HAP-1 (cell line): ENCODE measurements around the gene RAB6B.

Experiments
- DNase-seq, 2 experiments: peaks; one replicate each; pipeline ENCODE4 v3.0.0-alpha.2; 2016 to 2020; ENCODE audit warnings: low spot score in 2 of 2
- H3K27me3 ChIP-seq: fragments of 250-450 bp; sonication (Bioruptor Pico); 2 replicates; pipeline ENCODE4 v1.5.1; 2020; ENCODE audit warnings: low read depth, mild to moderate bottlenecking, moderate library complexity
- H3K36me3 ChIP-seq: fragments of 250-450 bp; sonication (Bioruptor Pico); replicated peaks from 2 replicates; pipeline ENCODE4 v1.5.1; 2020; ENCODE audit warnings: mild to moderate bottlenecking
- H3K4me1 ChIP-seq: fragments of 250-450 bp; sonication (Bioruptor Pico); 2 replicates; pipeline ENCODE4 v1.5.1; 2020; ENCODE audit warnings: mild to moderate bottlenecking
- H3K4me3 ChIP-seq: fragments of 250-450 bp; sonication (Bioruptor Pico); 2 replicates; pipeline ENCODE4 v1.5.1; 2020; ENCODE audit warnings: mild to moderate bottlenecking, moderate library complexity
- H3K9me3 ChIP-seq: fragments of 250-450 bp; sonication (Bioruptor Pico); 2 replicates; pipeline ENCODE4 v1.5.1; 2020; ENCODE audit warnings: mild to moderate bottlenecking, moderate library complexity
- in situ Hi-C: fragments of 300-500 bp; cut with MboI; formaldehyde crosslinking; loops from 3 replicates; pipeline ENCODE4 v1.14.3; 2020; ENCODE audit warnings: low sequenced_read_pairs, inconsistent platforms, mixed read lengths

Gene RAB6B

DNA sequence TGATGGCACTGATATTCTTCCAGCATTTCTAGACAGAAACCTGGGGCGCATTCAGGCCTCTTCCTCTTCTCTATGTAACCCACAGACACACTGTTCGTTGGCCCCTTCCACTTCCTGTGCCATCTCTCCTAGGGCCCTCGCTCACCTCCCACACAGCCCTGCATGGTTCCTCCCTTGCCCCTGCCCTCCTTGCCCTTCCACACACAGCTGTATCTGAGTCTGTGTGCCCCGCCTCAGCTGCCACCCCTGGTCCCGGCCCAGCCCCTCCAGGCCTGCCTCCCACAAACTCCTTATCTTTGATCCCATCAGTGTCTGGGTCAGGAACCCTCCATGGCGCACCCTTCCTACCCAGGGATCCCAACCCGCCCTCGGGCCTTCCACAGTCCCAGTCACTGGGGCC is 37.9 kb downstream of the RAB6B start:
- no peak for DNase-seq
- no peaks in the 10 kb centered on the region for H3K36me3 ChIP-seq
- no peaks in the 10 kb centered on the region for H3K4me1 ChIP-seq
- no peaks in the 10 kb centered on the region for H3K9me3 ChIP-seq
- H3K4me3 ChIP-seq = no peak overlapping the region
- no peaks in the 10 kb centered on the region for H3K27me3 ChIP-seq
- in situ Hi-C loops = no loop called here

DNA sequence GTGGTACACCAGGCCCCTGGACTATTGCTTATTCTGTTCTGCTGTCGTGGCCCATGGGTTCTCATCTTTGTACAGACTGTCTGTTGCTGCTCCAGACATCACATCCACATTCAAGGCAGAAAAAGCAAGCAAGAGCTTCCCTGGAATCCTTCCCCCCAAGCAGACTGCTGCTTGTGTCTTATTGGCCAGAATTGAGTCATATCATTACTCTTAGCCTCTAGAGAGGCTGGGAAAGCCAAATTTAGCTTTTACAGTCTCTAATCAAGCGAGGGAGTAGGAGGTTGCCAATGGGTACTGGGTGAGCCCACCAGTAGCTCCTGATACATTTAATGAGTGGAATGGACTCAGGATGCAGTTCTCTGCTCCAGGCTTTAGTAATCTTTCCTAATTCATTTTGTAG is 39.4 kb downstream of the RAB6B start:
- H3K9me3 ChIP-seq = no peaks in the 10 kb centered on the region
- no peak for DNase-seq
- no peak overlapping the region for H3K4me3 ChIP-seq
- no peaks in the 10 kb centered on the region for H3K27me3 ChIP-seq
- no peaks in the 10 kb centered on the region for H3K36me3 ChIP-seq
- no peaks in the 10 kb centered on the region for H3K4me1 ChIP-seq
- in situ Hi-C loops = no loop called here

DNA sequence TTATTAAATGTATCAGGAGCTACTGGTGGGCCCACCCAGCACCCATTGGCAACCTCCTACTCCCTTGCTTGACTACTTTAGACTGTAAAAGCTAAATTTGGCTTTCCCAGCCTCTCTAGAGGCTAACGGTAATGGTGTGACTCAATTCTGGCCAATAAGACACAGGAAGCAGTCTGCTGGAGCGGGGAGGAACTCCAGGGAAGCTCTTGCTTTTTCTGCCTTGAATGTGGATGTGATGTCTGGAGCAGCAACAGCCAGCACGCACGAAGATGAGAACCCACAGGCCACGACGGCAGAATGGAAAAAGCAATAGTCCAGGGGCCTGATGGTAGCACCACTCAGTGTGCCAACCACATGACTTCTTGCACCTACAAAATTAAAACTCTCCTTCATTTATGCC is 39.9 kb downstream of the RAB6B start:
- no peaks in the 10 kb centered on the region for H3K36me3 ChIP-seq
- DNase-seq = no peak
- H3K9me3 ChIP-seq = no peaks in the 10 kb centered on the region
- in situ Hi-C loops = no loop called here
- no peak overlapping the region for H3K4me3 ChIP-seq
- no peaks in the 10 kb centered on the region for H3K4me1 ChIP-seq
- no peaks in the 10 kb centered on the region for H3K27me3 ChIP-seq

DNA sequence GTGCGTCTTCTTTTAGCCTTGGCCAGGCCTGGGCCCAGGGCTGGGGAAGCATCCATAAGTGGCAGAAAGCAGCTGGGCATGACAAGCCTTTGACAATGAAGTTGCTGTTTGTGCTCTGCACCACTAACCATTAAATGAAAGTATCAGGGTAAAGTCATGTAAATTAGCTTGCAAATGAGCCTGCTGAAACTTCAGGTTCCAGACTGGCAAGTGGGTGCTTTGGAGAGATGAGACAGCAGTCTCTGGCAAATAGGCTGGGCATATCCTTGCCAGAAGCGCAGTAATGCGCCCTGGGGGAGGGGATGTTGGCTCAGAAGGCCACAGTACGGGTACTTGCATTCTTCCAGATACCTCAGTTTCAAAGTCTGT is 40.7 kb downstream of the RAB6B start:
- H3K4me1 ChIP-seq = no peaks in the 10 kb centered on the region
- no peaks in the 10 kb centered on the region for H3K9me3 ChIP-seq
- in situ Hi-C loops = no loop called here
- no peaks in the 10 kb centered on the region for H3K27me3 ChIP-seq
- H3K4me3 ChIP-seq = no peak overlapping the region
- H3K36me3 ChIP-seq = no peaks in the 10 kb centered on the region
- no peak for DNase-seq

DNA sequence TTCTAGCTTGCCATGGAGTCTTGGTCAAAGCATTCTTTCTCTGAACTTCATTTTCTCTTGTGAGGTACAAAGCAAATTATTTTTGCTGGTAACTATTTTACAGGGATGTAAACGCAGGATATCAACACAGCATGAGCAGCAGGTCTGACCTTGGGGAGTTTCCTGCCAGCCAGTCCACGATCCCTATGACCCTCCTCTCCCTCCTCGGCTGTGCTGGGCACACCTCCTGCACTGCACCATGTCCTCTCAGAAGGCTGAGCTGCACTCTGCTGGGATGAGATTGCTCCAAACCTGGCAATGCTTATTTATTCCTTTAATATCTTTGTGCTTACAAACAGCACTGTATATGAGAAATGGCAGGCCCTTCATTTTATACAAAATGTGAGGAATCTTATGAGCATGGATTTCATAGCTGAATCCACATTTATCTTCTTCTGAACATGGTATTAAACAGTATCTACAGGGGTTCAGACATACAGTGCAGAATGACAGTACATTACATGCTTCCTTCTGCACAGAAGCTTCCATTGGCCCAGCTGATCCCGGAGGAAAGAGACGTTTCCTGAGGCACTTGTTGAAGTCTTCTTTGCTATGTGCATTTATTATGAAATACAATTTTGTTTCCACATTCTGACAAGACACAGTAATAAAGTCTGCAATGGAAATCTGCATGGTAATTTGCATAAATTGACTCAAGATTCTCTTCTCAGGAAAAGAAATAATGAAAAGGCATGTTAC is 41.2 kb downstream of the RAB6B start:
- DNase-seq = no peak
- Histone ChIP-seq H3K9me3 (no peaks in the 10 kb centered on the region), H3K36me3 (no peaks in the 10 kb centered on the region), H3K4me3 (no peak overlapping the region), H3K27me3 (no peaks in the 10 kb centered on the region), H3K4me1 (no peaks in the 10 kb centered on the region)
- in situ Hi-C loops = no loop called here

DNA sequence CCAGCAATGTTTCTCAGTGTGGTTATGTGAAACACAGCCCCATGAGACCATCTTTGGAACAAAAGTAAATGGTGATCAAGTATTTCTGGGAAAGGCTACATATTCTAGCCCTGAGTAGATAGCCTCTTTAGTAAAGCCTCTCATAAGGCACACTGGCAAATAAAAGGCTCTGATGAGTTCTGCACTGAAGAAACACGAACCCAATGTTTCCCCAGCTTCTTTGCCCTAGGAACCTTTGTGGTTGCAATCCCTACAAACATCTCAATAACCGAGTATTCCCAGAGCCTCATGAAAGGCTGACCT is 41.8 kb downstream of the RAB6B start:
- in situ Hi-C loops = no loop called here
- Histone ChIP-seq H3K4me3 (no peak overlapping the region), H3K27me3 (no peaks in the 10 kb centered on the region), H3K4me1 (no peaks in the 10 kb centered on the region), H3K9me3 (no peaks in the 10 kb centered on the region), H3K36me3 (no peaks in the 10 kb centered on the region)
- no peak for DNase-seq

DNA sequence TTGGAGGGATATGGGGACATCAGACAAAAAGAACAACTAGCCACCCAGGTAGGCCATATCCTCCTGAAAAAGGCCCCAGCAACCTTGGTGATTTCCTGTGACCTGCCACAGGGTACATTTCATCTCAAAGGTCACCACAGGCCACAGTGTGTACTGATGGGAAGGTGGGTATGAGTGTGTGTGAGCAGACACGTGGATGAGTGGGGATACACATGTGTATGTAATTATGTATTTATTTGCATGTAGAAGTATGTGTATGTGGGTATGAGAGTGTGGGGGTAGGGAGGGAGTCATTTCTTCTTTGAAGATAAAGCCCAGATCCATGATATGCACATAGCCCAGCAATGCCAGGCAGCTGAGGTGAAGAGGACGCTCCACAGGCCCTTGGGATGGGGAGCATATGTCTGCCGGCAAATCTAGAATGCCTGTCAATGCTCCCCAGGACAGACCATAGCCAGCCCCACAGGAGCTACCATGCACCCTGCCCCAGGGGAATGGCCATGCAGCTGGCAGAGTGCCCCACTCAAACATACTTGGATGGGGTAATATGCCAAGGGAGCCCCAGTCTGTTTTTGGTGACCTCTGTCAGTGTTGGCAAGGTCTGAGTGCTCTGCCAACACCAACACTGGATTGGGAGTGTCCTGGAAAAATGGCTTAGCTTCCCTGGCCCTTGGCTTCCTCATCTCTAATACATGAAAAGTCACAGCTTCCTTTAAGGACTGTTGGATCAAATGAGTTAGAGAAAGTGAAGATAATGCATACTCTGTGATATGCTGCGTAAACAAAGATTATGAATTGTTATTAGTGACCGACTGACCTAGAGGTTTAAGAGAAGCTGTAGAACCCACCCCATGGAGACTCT is 42.4 kb downstream of the RAB6B start:
- DNase-seq = no peak
- Histone ChIP-seq H3K9me3 (no peaks in the 10 kb centered on the region), H3K4me1 (no peaks in the 10 kb centered on the region), H3K4me3 (no peak overlapping the region), H3K27me3 (no peaks in the 10 kb centered on the region), H3K36me3 (no peaks in the 10 kb centered on the region)
- in situ Hi-C loops = no loop called here

DNA sequence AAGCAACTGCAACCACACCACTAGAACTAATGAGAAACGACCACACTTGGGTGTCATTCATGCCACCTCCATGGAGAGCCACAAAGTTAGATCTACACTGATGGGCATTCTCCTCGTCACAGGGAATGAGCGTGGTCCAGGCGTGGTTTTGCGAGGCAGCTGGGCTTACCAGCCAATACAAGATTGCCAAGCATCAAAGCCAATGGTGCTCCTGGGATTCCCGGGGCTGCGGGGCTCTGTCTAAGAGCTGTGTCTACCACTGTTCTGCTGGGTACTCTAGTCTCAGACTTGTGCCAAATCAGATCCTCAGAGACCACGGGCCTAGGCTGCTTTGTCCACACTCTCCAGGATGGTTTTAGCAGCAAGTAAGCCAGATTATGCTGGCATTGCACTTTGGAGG is 43.8 kb downstream of the RAB6B start:
- no peak for DNase-seq
- H3K9me3 ChIP-seq = no peaks in the 10 kb centered on the region
- no peaks in the 10 kb centered on the region for H3K27me3 ChIP-seq
- H3K4me3 ChIP-seq = no peak overlapping the region
- H3K4me1 ChIP-seq = no peaks in the 10 kb centered on the region
- in situ Hi-C loops = no loop called here
- no peaks in the 10 kb centered on the region for H3K36me3 ChIP-seq

DNA sequence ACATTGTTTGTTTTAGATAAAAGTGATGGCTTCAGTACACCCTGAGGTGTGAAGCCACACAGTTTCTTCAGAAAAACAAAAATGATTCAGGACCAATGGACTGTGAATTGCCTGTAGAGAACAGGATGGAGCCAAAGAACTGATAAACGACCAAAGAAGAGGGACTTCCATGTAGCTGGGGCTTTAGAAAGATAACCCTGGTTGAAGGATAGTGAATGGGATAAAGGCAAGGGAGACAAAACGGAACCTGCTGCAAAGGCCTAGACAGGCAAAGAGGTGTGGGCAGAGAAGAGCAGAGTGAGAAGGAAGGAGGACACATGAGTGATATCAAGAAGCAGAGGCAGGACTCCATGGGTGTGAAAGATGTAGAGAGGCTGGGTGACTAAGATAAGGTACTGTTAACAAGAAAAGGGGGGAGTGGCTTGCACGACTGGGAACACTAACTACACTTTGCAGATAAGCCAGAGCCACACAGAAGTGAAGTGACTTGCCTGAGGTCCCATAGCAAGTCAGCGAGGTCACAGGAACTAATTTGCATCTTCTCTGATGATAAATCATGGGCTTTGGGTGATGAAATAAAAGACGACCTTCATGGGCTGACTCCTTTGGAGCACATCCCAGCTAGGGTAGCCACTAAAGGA is 44.3 kb downstream of the RAB6B start:
- no peaks in the 10 kb centered on the region for H3K27me3 ChIP-seq
- H3K4me1 ChIP-seq = no peaks in the 10 kb centered on the region
- in situ Hi-C loops = no loop called here
- DNase-seq = no peak
- no peaks in the 10 kb centered on the region for H3K36me3 ChIP-seq
- H3K4me3 ChIP-seq = no peak overlapping the region
- no peaks in the 10 kb centered on the region for H3K9me3 ChIP-seq

DNA sequence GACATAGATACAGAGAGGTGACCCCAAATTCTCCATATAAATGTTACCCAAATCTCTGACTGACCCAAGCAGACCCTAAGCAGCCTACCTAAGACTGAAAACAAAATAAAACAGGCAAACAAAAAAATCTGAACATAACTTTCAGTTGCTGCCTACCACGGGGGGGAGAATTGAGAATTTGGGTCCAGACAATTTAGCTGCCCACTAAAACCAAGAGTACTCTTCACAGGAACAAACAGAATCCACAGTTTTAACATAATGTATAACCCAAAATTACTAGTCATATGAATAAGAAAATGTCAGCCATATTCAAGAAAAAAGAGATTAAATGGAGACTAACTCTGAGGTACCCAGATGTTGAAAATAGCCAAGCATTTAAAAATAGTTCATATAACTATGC is 45.6 kb downstream of the RAB6B start:
- in situ Hi-C loops = no loop called here
- H3K36me3 ChIP-seq = no peaks in the 10 kb centered on the region
- no peaks in the 10 kb centered on the region for H3K9me3 ChIP-seq
- DNase-seq = no peak
- no peaks in the 10 kb centered on the region for H3K27me3 ChIP-seq
- H3K4me1 ChIP-seq = no peaks in the 10 kb centered on the region
- H3K4me3 ChIP-seq = no peak overlapping the region

DNA sequence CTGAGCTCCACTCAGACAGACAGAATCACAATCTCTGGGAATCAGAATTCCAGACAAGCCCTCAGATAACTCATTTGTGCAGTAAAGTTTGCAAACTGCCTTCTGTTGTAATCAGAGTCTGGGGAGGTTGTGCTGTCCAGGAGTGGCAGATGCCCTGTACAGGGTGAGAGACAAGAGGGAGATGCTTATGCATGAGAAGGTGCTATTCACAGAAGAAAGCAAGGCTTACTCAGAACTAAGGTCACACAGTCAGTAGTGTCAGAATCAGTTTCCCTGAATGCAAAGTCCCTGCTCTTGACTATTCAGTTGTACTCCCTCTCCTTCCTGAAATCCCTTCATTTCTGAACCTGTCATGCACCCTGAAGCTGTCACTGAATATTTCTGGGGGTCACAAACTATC is 46.3 kb downstream of the RAB6B start:
- no peaks in the 10 kb centered on the region for H3K9me3 ChIP-seq
- DNase-seq = no peak
- H3K4me1 ChIP-seq = no peaks in the 10 kb centered on the region
- in situ Hi-C loops = no loop called here
- no peaks in the 10 kb centered on the region for H3K36me3 ChIP-seq
- no peaks in the 10 kb centered on the region for H3K27me3 ChIP-seq
- H3K4me3 ChIP-seq = no peak overlapping the region

DNA sequence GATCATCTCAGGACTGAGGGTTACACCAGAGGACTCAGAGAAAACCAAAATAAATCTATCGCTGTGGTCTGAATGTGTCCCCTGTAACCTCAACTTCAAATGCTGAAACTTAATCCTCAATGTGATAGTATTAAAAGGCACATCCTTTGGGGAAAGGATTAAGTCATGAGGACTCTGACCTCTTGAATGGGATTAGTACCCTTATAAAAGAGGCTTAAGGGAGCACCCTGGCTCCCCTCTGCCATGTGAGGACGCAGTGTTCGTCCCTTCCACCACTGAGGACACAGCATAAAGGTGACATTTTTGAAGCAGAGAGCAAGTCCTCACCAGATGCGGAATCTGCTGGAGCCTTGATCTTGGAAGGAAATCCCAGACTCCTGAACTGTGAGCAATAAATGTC is 50.6 kb downstream of the RAB6B start:
- peak in 1 of 2 experiments; percentile 29 for DNase-seq
- in situ Hi-C loops = no loop called here
- H3K4me1 ChIP-seq = no peaks in the 10 kb centered on the region

DNA sequence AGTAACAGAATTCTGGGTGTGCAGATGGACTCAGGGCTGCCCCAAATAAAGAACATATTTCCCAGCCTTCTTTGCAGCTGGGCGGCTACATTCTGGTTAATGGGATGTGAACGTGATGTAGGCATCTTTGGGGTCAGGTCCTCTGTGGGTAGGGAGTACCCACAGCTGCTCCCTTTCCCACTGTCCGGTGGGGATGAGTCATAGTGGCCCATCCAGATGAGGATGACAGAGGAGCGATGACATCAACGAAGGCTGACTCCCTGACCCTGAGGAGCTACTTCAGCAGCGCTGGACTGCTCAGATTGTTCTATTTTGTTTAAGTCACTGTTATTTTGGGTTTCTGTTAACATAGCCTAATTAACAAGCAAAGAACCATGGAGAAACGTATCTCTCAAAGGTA is 52.0 kb downstream of the RAB6B start:
- Histone ChIP-seq H3K9me3 (no peaks in the 10 kb centered on the region), H3K36me3 (no peaks in the 10 kb centered on the region), H3K4me1 (no peaks in the 10 kb centered on the region), H3K27me3 (no peaks in the 10 kb centered on the region), H3K4me3 (no peak overlapping the region)
- in situ Hi-C loops = no loop called here
- DNase-seq = no peak

More for the DNA sequence above, 50.6 kb downstream of the RAB6B start:
- no peaks in the 10 kb centered on the region for H3K9me3 ChIP-seq
- H3K36me3 ChIP-seq = no peaks in the 10 kb centered on the region
- no peak overlapping the region for H3K4me3 ChIP-seq
- no peaks in the 10 kb centered on the region for H3K27me3 ChIP-seq

DNA sequence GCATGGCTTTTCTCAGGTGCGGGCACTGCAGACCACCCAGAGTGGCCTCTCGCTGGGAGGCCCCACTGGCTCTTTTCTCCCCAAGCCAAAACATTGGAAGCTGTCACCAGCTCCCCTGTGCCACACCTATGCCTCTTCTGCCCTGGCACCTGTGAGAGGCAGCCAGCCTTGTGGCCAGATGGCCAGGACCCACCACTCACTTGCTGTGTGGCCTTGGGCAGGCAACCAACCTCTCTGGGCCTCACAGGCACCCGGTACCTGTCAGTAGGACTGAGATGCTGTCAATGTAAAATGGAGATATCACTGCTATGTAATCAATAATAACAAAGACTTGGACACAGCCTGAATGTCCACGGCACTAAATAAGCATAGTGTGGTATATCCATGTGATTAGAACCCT is 53.5 kb downstream of the RAB6B start:
- Histone ChIP-seq H3K27me3 (no peaks in the 10 kb centered on the region), H3K4me3 (no peak overlapping the region), H3K36me3 (no peaks in the 10 kb centered on the region), H3K4me1 (no peaks in the 10 kb centered on the region), H3K9me3 (no peaks in the 10 kb centered on the region)
- in situ Hi-C loops = no loop called here
- no peak for DNase-seq
